IMR-90 (cell line): ENCODE results near the gene PARP12. TPM values are rescaled to one million over a fixed set of nuclear protein-coding genes. Genes with fewer than 3 reads are reported as not detected.

Experiments
- ATAC-seq: fragments of 200-7000 bp; cut with Tn5 transposase; 2 replicates; pipeline ENCODE4 v1.9.1; 2020; ENCODE audit warnings: low read depth, mild to moderate bottlenecking, moderate library complexity
- BruUV-seq: library from RNA; stranded (reverse); fragments of 400-500 nt; replicated peaks from 2 replicates; lab custom pipeline; 2021; lab: Mats Ljungman, UMichigan
- CTCF ChIA-PET: fragments of 300-600 bp; formaldehyde crosslinking; extraction: SDS; loops from one replicate; lab custom pipeline; 2021; ENCODE audit warnings: antibody characterized with exemption; lab: Yijun Ruan, JAX
- POLR2A ChIA-PET: fragments of 300-600 bp; sonication (Branson Sonifier 250); formaldehyde crosslinking; loops from one replicate; lab custom pipeline; 2022; ENCODE audit warnings: antibody characterized with exemption; ENCODE audit not compliant: unreplicated experiment; lab: Charles Lee
- DNase-seq: peaks from one replicate; pipeline ENCODE4 v3.0.0; 2013
- H2AFZ ChIP-seq: replicated peaks from 2 replicates; pipeline ENCODE3; 2013; ENCODE audit warnings: low read length, mild to moderate bottlenecking; ENCODE audit not compliant: poor library complexity
- H2AK5ac ChIP-seq: 2 replicates; pipeline ENCODE4 v1.6.1; 2013; ENCODE audit warnings: low read depth, low read length, inconsistent platforms
- H2AK9ac ChIP-seq: replicated peaks from 2 replicates; pipeline ENCODE3; 2013; ENCODE audit warnings: mild to moderate bottlenecking, low read depth, low read length, moderate library complexity; ENCODE audit not compliant: poor library complexity
- H2BK120ac ChIP-seq: 2 replicates; pipeline ENCODE4 v1.6.1; 2013; ENCODE audit warnings: low read depth, low read length, inconsistent platforms
- H2BK15ac ChIP-seq: 3 replicates; pipeline ENCODE4 v1.6.1; 2013; ENCODE audit warnings: low read depth, low read length, inconsistent platforms
- H2BK20ac ChIP-seq: 2 replicates; pipeline ENCODE4 v1.6.1; 2013; ENCODE audit warnings: low read depth, mild to moderate bottlenecking, inconsistent platforms, low read length, moderate library complexity
- H2BK5ac ChIP-seq: 2 replicates; pipeline ENCODE4 v1.6.1; 2013; ENCODE audit warnings: mild to moderate bottlenecking, low read depth, low read length, inconsistent platforms; ENCODE audit not compliant: poor library complexity, severe bottlenecking
- H3K14ac ChIP-seq: replicated peaks from 2 replicates; pipeline ENCODE4 v1.6.1; 2013; ENCODE audit warnings: low read depth, low read length, inconsistent platforms
- H3K18ac ChIP-seq: 2 replicates; pipeline ENCODE4 v1.6.1; 2013; ENCODE audit warnings: low read depth, low read length, control low read depth
- H3K23ac ChIP-seq: 2 replicates; pipeline ENCODE4 v1.6.1; 2013; ENCODE audit warnings: low read depth, low read length, inconsistent platforms
- H3K27ac ChIP-seq: 2 replicates; pipeline ENCODE4 v1.5.1; 2013; ENCODE audit warnings: mild to moderate bottlenecking, control low read depth, low read length; ENCODE audit not compliant: insufficient read depth
- H3K27me3 ChIP-seq: 2 replicates; pipeline ENCODE4 v1.6.1; 2013; ENCODE audit warnings: low read length; ENCODE audit not compliant: control insufficient read depth, insufficient read depth
- H3K36me3 ChIP-seq: 2 replicates; pipeline ENCODE4 v1.6.1; 2013; ENCODE audit warnings: low read length, mixed read lengths; ENCODE audit not compliant: control insufficient read depth, insufficient read depth
- H3K4ac ChIP-seq: 2 replicates; pipeline ENCODE4 v1.6.1; 2013; ENCODE audit warnings: low read depth, low read length, inconsistent platforms
- H3K4me1 ChIP-seq: 2 replicates; pipeline ENCODE4 v1.6.1; 2013; ENCODE audit warnings: low read length, mixed read lengths; ENCODE audit not compliant: control insufficient read depth, insufficient read depth
- H3K4me2 ChIP-seq: 2 replicates; pipeline ENCODE4 v1.6.1; 2013; ENCODE audit warnings: low read depth, mild to moderate bottlenecking, control low read depth, low read length, moderate library complexity
- H3K4me3 ChIP-seq: 2 replicates; pipeline ENCODE4 v1.5.1; 2013; ENCODE audit warnings: low read depth, mild to moderate bottlenecking, control low read depth, low read length, moderate library complexity; ENCODE audit not compliant: insufficient read depth
- H3K56ac ChIP-seq: 2 replicates; pipeline ENCODE4 v1.6.1; 2013; ENCODE audit warnings: low read length, inconsistent platforms; ENCODE audit not compliant: insufficient read depth; ENCODE audit errors: extremely low read depth
- H3K79me1 ChIP-seq, 2 experiments: 2 replicates each; pipeline ENCODE4 v1.6.1; 2013; ENCODE audit warnings: low read length in 2 of 2, inconsistent platforms in 1 of 2, low read depth in 1 of 2
- H3K9ac ChIP-seq: 2 replicates; pipeline ENCODE4 v1.6.1; 2013; ENCODE audit warnings: low read depth, low read length, control low read depth
- H3K9me1 ChIP-seq: 2 replicates; pipeline ENCODE4 v1.6.1; 2013; ENCODE audit warnings: low read length, inconsistent platforms; ENCODE audit not compliant: insufficient read depth
- H3K9me3 ChIP-seq: 2 replicates; pipeline ENCODE4 v1.6.1; 2013; ENCODE audit warnings: low read length; ENCODE audit not compliant: control insufficient read depth, insufficient read depth
- H4K20me1 ChIP-seq: 2 replicates; pipeline ENCODE4 v1.6.1; 2013; ENCODE audit warnings: low read length, inconsistent platforms; ENCODE audit not compliant: insufficient read depth
- H4K5ac ChIP-seq: 2 replicates; pipeline ENCODE4 v1.6.1; 2013; ENCODE audit warnings: mild to moderate bottlenecking, low read depth, low read length, control low read depth
- H4K8ac ChIP-seq, 2 experiments: 2 replicates each; pipeline ENCODE4 v1.6.1; 2013; ENCODE audit warnings: low read depth in 2 of 2, low read length in 2 of 2, control low read depth in 1 of 2, inconsistent platforms in 1 of 2
- H4K91ac ChIP-seq: 2 replicates; pipeline ENCODE4 v1.6.1; 2013; ENCODE audit warnings: low read depth, low read length, inconsistent platforms; ENCODE audit not compliant: insufficient read depth
- BHLHE40 ChIP-seq: fragments of 150-350 bp; IDR thresholded peaks from 2 replicates; pipeline ENCODE4 v1.6.1; 2016; ENCODE audit warnings: mild to moderate bottlenecking, low read depth, low read length
- CEBPB ChIP-seq: IDR thresholded peaks from 2 replicates; pipeline ENCODE4 v1.6.1; 2012; ENCODE audit warnings: low read depth, low read length, improper control_type of control experiment
- CHD1 ChIP-seq: IDR thresholded peaks from 2 replicates; pipeline ENCODE4 v1.6.1; 2012; ENCODE audit warnings: low read depth, low read length, improper control_type of control experiment
- FOS ChIP-seq: fragments of 150-350 bp; IDR thresholded peaks from 2 replicates; pipeline ENCODE4 v1.6.1; 2016; ENCODE audit warnings: low read depth, low read length
- MAFK ChIP-seq: IDR thresholded peaks from 2 replicates; pipeline ENCODE4 v1.6.1; 2012; ENCODE audit warnings: low read depth, low read length, improper control_type of control experiment
- MAZ ChIP-seq: IDR thresholded peaks from 2 replicates; pipeline ENCODE4 v1.6.1; 2012; ENCODE audit warnings: low read depth, mild to moderate bottlenecking, low read length, improper control_type of control experiment, moderate library complexity, borderline replicate concordance
- MXI1 ChIP-seq: IDR thresholded peaks from 2 replicates; pipeline ENCODE4 v1.6.1; 2012; ENCODE audit warnings: low read depth, mild to moderate bottlenecking, low read length, moderate library complexity, borderline replicate concordance
- NFE2L2 ChIP-seq: fragments of 150-350 bp; IDR thresholded peaks from 2 replicates; pipeline ENCODE4 v1.6.1; 2016; ENCODE audit warnings: low read depth, mild to moderate bottlenecking, low read length
- POLR2A ChIP-seq: IDR thresholded peaks from 2 replicates; pipeline ENCODE4 v1.6.1; 2012; ENCODE audit warnings: mild to moderate bottlenecking, low read depth, low read length
- RAD21 ChIP-seq: IDR thresholded peaks from 2 replicates; pipeline ENCODE4 v1.6.1; 2012; ENCODE audit warnings: low read length, improper control_type of control experiment
- RCOR1 ChIP-seq: IDR thresholded peaks from 2 replicates; pipeline ENCODE4 v1.6.1; 2012; ENCODE audit warnings: mild to moderate bottlenecking, low read length, improper control_type of control experiment; ENCODE audit not compliant: insufficient replicate concordance
- RFX5 ChIP-seq: IDR thresholded peaks from 2 replicates; pipeline ENCODE4 v1.8.0; 2012; ENCODE audit warnings: low read depth, mild to moderate bottlenecking, low read length, moderate library complexity
- SMC3 ChIP-seq: fragments of 150-350 bp; IDR thresholded peaks from 2 replicates; pipeline ENCODE4 v1.6.1; 2016; ENCODE audit warnings: low read depth, mild to moderate bottlenecking, antibody characterized with exemption, low read length, moderate library complexity
- WGBS, 2 experiments: methylation state at CpG; one replicate each; pipeline versions ENCODE4 v1.1.5 to v1.1.7; 2013; ENCODE audit warnings: missing lambda C conversion rate in 2 of 2; ENCODE audit not compliant: insufficient read length in 1 of 2; ENCODE audit errors: extremely low coverage in 2 of 2; 5-methylcytosine and 5-hydroxymethylcytosine counted together
- dilution Hi-C: fragments of 300-500 bp; cut with HindIII; formaldehyde crosslinking; loops from one replicate; pipeline ENCODE4 v1.14.3; 2018; ENCODE audit warnings: low sequenced_read_pairs; ENCODE audit not compliant: unreplicated experiment
- in situ Hi-C: fragments of 300-500 bp; cut with MboI; formaldehyde crosslinking; loops from 3 replicates; pipeline ENCODE4 v1.14.3; 2019; ENCODE audit warnings: low sequenced_read_pairs, inconsistent platforms, mixed read lengths
- intact Hi-C: fragments of 100-400 bp; cut with micrococcal nuclease; formaldehyde crosslinking; loops from 2 replicates; pipeline ENCODE4 v1.10.0; 2022
- polyA plus RNA-seq, 3 experiments: library from polyadenylated mRNA; depleted of rRNA; stranded (reverse); fragments of >200 nt; gene quantifications; 2 replicates each; pipeline ENCODE4 v1.2.3, GENCODE V29; 2012; ENCODE audit warnings: low replicate concordance in 1 of 3
- total RNA-seq: library from RNA; depleted of rRNA; stranded (reverse); fragments of >200 nt; gene quantifications from 2 replicates; pipeline ENCODE4 v1.2.3, GENCODE V29; 2012
- TF ChIP-seq, protein P1 (sequence below): fragments of 150-350 bp; IDR thresholded peaks from 2 replicates; pipeline ENCODE4 v1.6.1; 2016; ENCODE audit warnings: low read depth, mild to moderate bottlenecking, low read length, moderate library complexity, borderline replicate concordance
- TF ChIP-seq, protein P2 (sequence below): fragments of 150-350 bp; IDR thresholded peaks from 2 replicates; pipeline ENCODE4 v1.6.1; 2017; ENCODE audit warnings: mild to moderate bottlenecking, antibody characterized with exemption, low read length, low read depth
- TF ChIP-seq, protein P3 (sequence below): conservative IDR thresholded peaks from 2 replicates; pipeline ENCODE4 v1.5.1; 2012; ENCODE audit warnings: mild to moderate bottlenecking, low read depth, low read length, improper control_type of control experiment

PARP12 gene
- total and polyA plus RNA-seq, 2 of the 4 experiments (the other 2 are of a cell fraction) = 7.2 to 11.3 TPM

DNA sequence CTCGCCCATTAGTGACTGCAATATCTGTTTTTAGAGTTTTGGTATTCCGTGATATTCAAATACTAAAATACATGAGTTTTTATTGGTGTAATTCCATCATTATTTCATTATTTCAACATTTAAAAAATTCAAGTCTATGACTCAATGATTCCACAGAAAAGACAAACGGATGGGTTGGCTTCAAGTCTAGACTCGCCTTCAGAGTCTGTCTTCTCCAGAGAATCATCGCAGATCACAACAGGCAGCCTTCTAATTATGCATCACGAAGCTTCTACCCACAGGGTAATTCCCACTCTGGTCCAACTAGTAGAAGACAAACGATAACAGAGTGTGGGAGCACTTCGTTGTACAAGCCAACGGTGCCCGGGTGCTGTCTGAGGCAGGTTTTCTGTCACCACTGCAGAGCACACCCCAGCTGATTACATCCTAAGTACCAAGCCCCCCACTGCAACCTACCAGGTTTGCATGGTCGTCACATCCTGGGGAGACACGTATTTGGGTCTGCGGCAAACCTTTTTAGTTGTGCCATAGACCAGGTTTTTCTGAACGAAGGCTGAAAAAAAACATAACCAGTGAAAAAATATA, 28.9 kb downstream of the PARP12 start:
- peak overlapping the region in 1 of 2 experiments; percentile 88; a peak in 1 of 4 replicates for H4K8ac ChIP-seq
- peaks cover 0 to 17% of the 10 kb centered on the region in 2 experiments; a peak in 1 of 4 replicates for H3K79me1 ChIP-seq
- H3K4ac ChIP-seq = peak overlapping the region; percentile 58; the same call in 1 of the 2 replicates
- no peak overlapping the region for H3K9ac ChIP-seq
- BruUV-seq = no TSS peak
- H3K4me1 ChIP-seq = peaks cover 13% of the 10 kb centered on the region
- ATAC-seq (no peak), DNase-seq (peak; percentile 11)
- no peak overlapping the region for H3K18ac ChIP-seq
- H4K20me1 ChIP-seq = no peaks in the 10 kb centered on the region
- no peaks in the 10 kb centered on the region for H3K9me3 ChIP-seq
- H2BK20ac ChIP-seq = peak overlapping the region; percentile 53; the same call in 1 of the 2 replicates
- no peaks in the 10 kb centered on the region for H3K27me3 ChIP-seq
- H4K5ac ChIP-seq = no peak overlapping the region
- no peak overlapping the region for H2AFZ ChIP-seq
- H2BK5ac ChIP-seq = no peak overlapping the region
- no peak overlapping the region for H3K27ac ChIP-seq
- peak overlapping the region; percentile 69; the same call in 1 of the 2 replicates for H3K14ac ChIP-seq
- CTCF ChIA-PET = no interaction called here
- dilution Hi-C loops (no loop called here), in situ Hi-C loops (no loop called here), intact Hi-C loops (no loop called here)
- peaks cover 20% of the 10 kb centered on the region for H3K9me1 ChIP-seq
- no peak overlapping the region for H3K56ac ChIP-seq
- peaks cover 7% of the 10 kb centered on the region for H3K36me3 ChIP-seq
- H4K91ac ChIP-seq = peak overlapping the region; percentile 56; the same call in 1 of the 2 replicates
- POLR2A ChIA-PET = no interaction called here
- TF ChIP-seq BHLHE40 (no peak), POLR2A (no peak), RAD21 (no peak), NFE2L2 (no peak), MAFK (no peak), RFX5 (no peak), MAZ (no peak), FOS (no peak), MXI1 (no peak), CEBPB (no peak), SMC3 (no peak), CHD1 (no peak), RCOR1 (no peak)
- TF ChIP-seq, protein P1, sequence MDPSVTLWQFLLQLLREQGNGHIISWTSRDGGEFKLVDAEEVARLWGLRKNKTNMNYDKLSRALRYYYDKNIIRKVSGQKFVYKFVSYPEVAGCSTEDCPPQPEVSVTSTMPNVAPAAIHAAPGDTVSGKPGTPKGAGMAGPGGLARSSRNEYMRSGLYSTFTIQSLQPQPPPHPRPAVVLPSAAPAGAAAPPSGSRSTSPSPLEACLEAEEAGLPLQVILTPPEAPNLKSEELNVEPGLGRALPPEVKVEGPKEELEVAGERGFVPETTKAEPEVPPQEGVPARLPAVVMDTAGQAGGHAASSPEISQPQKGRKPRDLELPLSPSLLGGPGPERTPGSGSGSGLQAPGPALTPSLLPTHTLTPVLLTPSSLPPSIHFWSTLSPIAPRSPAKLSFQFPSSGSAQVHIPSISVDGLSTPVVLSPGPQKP = no peak
- TF ChIP-seq, protein P2, sequence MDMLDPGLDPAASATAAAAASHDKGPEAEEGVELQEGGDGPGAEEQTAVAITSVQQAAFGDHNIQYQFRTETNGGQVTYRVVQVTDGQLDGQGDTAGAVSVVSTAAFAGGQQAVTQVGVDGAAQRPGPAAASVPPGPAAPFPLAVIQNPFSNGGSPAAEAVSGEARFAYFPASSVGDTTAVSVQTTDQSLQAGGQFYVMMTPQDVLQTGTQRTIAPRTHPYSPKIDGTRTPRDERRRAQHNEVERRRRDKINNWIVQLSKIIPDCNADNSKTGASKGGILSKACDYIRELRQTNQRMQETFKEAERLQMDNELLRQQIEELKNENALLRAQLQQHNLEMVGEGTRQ = no peak
- TF ChIP-seq, protein P3, sequence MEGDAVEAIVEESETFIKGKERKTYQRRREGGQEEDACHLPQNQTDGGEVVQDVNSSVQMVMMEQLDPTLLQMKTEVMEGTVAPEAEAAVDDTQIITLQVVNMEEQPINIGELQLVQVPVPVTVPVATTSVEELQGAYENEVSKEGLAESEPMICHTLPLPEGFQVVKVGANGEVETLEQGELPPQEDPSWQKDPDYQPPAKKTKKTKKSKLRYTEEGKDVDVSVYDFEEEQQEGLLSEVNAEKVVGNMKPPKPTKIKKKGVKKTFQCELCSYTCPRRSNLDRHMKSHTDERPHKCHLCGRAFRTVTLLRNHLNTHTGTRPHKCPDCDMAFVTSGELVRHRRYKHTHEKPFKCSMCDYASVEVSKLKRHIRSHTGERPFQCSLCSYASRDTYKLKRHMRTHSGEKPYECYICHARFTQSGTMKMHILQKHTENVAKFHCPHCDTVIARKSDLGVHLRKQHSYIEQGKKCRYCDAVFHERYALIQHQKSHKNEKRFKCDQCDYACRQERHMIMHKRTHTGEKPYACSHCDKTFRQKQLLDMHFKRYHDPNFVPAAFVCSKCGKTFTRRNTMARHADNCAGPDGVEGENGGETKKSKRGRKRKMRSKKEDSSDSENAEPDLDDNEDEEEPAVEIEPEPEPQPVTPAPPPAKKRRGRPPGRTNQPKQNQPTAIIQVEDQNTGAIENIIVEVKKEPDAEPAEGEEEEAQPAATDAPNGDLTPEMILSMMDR = no peak
- H3K4me3 ChIP-seq = no peak overlapping the region
- 94% methylated on average over 11 of the region's 14 CpGs; no CpG with 5 or more reads in 1 of the 2 experiments for WGBS, 2 experiments
- peak overlapping the region; percentile 47 for H2BK120ac ChIP-seq
- H2BK15ac ChIP-seq = peak overlapping the region; percentile 91; the same call in 1 of the 3 replicates
- H3K4me2 ChIP-seq = no peak overlapping the region
- peak overlapping the region; percentile 89 for H2AK5ac ChIP-seq
- H3K23ac ChIP-seq = no peak overlapping the region
- H2AK9ac ChIP-seq = no peak overlapping the region
